Dermis blood vessel endothelial cell (primary cell): Measurements from ENCODE around the gene DISP3. TPM values are rescaled to one million over a fixed set of nuclear protein-coding genes. Genes with fewer than 3 reads are reported as not detected.

Source experiments
- DNase-seq: peaks from one replicate; pipeline ENCODE4 v3.0.0; 2010
- total RNA-seq: library from RNA; depleted of rRNA; stranded (reverse); fragments of >200 nt; gene quantifications from 2 replicates; pipeline ENCODE4 v1.2.3, GENCODE V29; 2014

Gene DISP3
- total RNA-seq, 1 donor from 2014 or later = not detected

DNA sequence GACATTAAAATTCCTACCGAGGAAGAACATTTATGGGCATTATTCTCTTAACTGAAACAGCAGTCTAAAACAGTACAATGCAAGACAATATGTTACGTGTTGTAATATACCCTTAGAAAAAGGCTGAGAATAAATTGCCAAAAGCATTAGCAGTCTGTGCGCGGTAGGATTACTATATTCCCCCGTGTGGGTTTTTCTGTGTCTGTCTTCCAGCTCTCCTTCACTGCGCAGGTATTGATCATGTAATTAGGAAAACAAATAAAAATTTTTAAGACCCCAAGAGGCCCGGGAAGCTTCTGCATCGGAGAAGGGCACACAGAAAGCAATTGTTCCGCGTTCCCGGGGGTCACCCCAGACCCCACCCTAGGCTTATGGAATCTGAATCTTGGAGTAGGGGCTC lies 106.4 kb downstream of the DISP3 start:
- no peak for DNase-seq

Other genes with a start within 250 kb of the DISP3 start
- 63.5 and 86.6 TPM in 2 replicates for gene MTOR, start 216.6 kb upstream of the DISP3 start, total RNA-seq
- gene UBIAD1, start 206.0 kb upstream of the DISP3 start, total RNA-seq = 12.3 and 12.8 TPM in 2 replicates
- 1.7 and 1.9 TPM in 2 replicates for gene FBXO2, start 175.3 kb downstream of the DISP3 start, total RNA-seq
- 7.3 and 15.8 TPM in 2 replicates for gene FBXO44, start 175.7 kb downstream of the DISP3 start, total RNA-seq
- gene FBXO6, start 185.0 kb downstream of the DISP3 start, total RNA-seq = 1.4 and 3.6 TPM in 2 replicates
- gene MAD2L2, start 202.0 kb downstream of the DISP3 start, total RNA-seq = 34.9 and 45.3 TPM in 2 replicates
- 0.14 and 0.17 TPM in 2 replicates for gene DRAXIN, start 212.6 kb downstream of the DISP3 start, total RNA-seq